NCI-H69 (cell line): ENCODE results near the gene HDAC4.

Source experiments
- DNase-seq: peaks from one replicate; lab custom pipeline; 2025; lab: John Stamatoyannopoulos, UW

The HDAC4 gene

DNA sequence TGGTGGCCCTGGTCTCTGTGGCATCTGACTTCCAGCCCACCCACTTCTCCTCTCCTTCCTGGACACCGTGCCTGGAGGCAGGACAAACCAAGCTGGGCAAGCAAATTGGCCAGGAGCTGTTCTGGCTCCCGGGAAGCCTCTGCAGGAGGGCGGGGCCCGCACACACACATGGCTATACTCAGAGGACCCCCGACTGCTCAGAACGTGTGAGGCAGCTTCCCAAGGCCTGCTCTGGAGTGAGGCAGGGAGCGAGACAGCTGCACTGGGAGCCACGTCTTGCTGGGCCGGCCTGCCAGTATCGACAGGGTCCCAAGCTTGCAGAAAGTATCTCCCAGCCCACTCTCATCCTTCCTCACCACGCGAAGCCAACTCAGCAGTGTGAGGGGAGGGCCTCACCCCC lies 295.6 kb downstream of the HDAC4 start:
- DNase-seq: no peak

DNA sequence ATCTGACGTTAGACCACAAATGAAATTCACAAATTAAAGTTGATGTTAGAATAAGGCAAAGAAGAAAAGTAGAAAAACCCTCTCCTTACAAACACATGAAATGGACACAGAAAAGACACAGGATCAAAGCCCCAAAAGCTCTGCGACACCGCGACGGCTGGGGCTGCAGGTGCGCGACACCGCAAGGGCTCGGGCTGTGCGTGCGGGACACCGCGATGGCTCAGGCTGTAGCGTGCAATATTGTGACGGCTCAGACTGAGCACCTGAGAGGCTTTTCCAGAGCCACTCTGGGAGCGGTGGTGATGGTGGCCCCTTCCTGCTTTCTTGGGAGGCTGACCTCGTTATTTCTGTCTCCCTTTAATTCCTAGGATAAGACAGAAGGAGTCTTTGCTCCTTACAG lies 296.0 kb downstream of the HDAC4 start:
- no peak for DNase-seq

DNA sequence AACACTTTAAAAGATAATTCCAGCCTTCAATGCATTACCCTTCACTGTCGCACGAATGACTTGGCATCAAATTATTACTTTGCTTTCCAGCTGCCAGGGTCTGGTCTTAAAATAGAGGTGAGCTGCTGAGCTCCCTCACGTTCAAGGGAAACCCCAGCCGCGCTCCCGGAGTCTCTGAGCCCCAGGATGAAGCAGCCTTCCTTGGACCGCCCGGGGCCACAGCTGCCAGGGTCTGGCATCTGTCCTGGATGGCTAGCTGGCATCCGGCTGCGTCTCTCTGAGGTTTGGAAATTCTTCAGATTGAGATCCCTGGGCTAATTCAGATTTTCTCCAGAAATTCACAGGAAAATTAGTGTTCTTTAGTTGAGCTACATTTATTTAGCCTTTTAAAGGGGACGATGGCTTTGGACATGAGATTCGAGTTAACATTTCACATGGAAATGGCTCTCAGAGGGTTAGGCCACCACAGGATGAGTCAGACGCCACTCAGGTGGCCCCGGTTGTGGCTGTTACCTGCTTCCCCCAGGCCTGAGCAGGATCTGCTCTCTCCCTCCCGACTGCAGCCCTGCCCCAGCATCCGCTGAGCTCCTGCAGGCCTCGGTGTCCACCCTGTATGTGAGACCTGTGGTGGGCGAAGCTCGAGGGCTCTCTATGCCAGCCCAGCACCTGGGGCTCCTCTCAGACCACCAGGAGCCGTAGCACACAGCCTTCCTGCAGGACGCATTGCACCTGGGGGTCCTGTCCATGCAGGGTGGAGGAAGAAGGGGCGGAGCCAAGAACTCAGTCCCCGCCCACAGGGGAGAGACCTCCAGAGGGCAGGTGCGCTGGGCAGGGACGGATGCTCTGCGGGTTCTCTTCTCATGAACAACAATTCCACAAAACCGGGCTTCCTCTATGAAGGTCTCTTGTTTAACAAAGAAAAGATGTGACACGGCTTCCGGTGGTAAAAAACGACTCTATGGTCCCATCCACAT lies 297.4 kb downstream of the HDAC4 start:
- DNase-seq: no peak

DNA sequence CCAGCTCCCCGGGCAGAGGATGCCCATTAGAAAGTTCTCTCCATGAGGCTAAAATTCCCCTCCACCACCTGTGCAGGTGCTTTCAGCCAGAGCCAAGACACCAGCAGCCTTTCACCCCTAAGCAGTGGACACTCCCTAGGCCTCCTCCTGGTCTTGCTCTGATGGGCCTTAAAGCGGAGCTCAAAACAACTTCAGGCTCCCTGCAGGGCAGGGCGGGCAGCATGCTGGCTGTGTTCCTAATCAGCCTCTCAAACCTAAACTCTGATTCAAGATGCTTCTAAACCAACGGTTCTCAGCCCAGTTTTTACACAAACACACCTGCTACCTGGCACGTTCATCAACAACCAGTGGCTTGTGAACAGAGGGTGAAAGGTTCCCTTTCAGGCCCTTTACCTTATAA lies 298.6 kb downstream of the HDAC4 start:
- no peak for DNase-seq

GRCh38 chr2:239101807-239102206 lies 299.0 kb downstream of the HDAC4 start:
- no peak for DNase-seq

DNA sequence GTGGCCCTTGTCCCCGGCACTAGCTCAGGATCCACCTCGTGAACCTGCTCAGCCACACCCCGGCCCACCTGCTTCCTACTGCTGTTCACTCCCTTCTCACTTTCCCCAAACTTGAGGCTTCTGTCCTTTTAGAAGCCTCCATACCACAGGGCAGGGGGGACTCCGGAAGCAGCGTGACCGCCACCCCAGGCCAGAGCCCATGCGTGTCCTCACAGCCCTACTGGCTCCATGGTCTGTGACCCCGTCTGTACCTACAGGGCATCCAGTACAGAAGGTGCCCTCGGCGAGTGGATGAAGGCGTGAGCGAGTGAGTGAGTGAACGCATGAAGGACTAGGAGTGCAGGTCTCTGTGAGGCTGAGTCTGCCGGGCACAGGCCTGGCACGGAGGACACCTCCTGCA lies 299.7 kb downstream of the HDAC4 start:
- no peak for DNase-seq

DNA sequence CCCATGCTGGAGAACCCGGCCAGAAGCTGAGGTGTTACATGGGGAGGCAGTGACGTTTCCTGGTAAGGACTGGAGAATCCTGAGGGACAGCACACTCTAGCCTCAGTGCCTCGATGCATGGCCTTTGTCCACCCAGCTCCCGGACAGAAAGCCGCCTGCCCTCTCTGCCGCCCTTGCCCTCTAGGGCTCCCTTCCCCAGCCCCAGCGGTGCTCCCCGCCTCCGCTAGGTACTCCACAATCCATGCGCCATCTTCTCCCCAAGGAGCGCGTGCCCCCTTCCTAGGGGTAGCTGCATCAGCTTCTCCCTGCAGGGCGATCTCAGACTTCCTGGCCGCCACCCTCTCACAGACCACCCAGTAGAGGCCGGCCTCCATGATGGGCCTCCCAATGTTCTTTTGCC lies 301.3 kb downstream of the HDAC4 start:
- DNase-seq: no peak

DNA sequence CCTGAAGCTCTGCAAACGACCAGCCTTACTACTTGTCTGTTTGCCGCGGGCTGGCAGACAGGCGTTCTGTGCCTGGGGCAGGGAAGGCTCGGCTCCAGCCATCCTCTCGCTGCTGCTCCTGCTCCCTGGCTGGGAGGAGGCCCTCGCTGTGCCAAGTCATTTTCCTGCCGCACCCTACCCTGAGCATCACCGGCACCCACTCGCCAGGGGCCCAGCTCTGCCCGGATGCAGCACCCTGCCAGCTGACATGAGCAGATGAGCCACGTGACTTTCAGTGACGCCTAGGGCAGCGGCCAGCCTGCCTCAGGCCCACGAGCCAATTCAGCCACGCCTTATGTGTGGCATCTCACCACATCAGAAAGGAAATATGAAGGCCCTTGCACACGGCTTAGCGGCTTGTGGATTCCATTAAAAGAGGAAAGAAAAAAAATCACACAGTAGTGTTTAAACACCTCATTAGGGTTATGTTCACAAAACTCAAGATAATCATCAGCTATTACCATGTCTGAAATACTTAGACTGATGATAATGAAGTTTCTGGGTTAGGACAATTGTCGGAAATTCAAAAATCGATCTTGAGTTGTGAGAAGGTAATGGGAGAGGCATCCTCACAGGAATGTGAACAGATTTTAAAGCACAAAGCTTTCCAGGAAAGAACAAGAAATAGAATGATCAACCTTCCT lies 302.4 kb downstream of the HDAC4 start:
- no peak for DNase-seq

- DNase-seq: no peak
Measured at GRCh38 chr2:239097428-239097696, 303.5 kb downstream of the HDAC4 start.

- no peak for DNase-seq
Measured at GRCh38 chr2:239096676-239097427, 304.0 kb downstream of the HDAC4 start.

GRCh38 chr2:239095460-239096081 lies 305.2 kb downstream of the HDAC4 start:
- no peak for DNase-seq

- DNase-seq: no peak
Measured at GRCh38 chr2:239094867-239095266, 306.0 kb downstream of the HDAC4 start.

DNA sequence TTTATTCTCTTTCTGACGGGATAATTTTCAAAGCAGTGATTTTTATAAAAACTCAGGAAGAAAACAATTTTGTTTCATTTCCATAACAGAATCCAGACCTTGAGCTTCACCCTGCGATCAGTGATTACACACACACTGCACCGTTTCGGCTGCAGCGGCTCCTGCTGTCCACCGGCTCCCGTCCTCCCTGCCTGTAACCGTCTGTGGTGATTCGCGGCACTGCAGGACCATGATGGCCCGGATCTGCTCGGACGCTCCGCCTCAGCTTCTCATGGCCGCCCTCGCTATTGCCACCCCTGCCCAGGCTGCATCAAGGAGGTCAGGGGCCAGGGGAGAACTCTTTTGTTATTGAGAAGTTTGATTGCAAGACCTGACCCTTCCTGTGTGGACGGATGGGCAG lies 306.9 kb downstream of the HDAC4 start:
- no peak for DNase-seq

GRCh38 chr2:239093542-239093941 lies 307.3 kb downstream of the HDAC4 start:
- no peak for DNase-seq

- no peak for DNase-seq
Measured at GRCh38 chr2:239092571-239093294, 308.1 kb downstream of the HDAC4 start.

GRCh38 chr2:239089884-239090283 lies 310.9 kb downstream of the HDAC4 start:
- no peak for DNase-seq

GRCh38 chr2:239087046-239087710 lies 313.6 kb downstream of the HDAC4 start:
- DNase-seq: no peak

DNA sequence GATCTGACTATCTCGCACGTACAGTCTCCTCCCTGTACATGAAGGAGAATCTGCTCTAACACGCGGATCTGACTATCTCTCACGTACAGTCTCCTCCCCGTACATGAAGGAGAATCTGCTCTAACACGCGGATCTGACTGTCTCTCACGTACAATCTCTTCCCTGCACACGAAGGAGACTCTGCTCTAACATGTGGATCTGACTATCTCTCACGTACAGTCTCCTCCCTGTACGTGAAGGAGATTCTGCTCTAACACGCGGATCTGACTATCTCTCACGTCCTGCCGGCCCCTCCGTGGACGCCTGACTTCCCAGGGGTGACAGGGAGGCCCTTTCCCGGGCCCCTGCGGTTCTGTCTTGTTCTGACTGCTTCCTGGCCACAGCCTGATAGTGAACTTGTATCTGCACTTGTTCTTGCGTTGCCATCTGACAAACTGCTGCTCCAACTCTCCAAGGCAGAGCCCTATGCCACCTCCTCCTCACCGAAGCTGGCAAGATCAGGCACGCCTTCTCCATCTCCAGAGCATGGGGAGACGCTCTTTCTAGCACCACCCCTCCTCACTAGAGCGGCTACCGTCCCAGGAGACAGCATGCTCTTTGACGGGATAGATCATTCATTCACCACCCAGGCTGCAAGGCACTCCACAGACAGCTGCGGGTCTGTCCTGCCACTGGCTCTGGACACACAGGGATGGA lies 314.3 kb downstream of the HDAC4 start:
- no peak for DNase-seq

- no peak for DNase-seq
Measured at GRCh38 chr2:239085201-239085992, 315.4 kb downstream of the HDAC4 start.

DNA sequence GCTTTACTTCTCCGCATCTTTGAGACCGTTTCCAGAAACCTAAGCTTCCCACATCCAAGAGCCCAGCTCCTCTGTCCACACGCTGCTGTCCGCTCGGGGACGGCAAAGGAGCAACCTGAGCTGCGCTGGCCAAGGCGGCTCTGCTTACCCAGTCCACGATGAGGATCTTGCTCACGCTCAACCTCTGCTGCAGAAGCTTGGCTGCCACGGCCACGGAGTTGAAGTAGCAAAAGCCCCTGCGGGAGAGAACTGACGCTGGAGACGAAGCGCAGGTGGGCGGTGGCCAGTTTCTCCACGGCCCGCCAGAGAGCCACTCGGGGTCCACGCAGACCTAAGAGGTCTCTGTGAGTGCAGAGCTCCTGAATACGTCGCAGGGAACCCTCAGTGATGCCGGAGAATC lies 316.8 kb downstream of the HDAC4 start:
- no peak for DNase-seq
